MM.1S (cell line): ENCODE measurements around the gene SOAT1.

Experiments
- DNase-seq: peaks from one replicate; pipeline ENCODE4 v3.0.0-alpha.2; 2015
- H2AFZ ChIP-seq: fragments of 300-600 bp; sonication (generic); 2 replicates; pipeline ENCODE4 v1.6.0; 2016; ENCODE audit warnings: antibody characterized with exemption, low read length
- H3F3A ChIP-seq: fragments of 300-600 bp; sonication (generic); 2 replicates; pipeline ENCODE4 v1.6.1; 2016; ENCODE audit warnings: mild to moderate bottlenecking, antibody characterized with exemption, low read length, moderate library complexity, mixed read lengths; ENCODE audit not compliant: insufficient read depth
- H3K27ac ChIP-seq: fragments of 300-600 bp; sonication (generic); 2 replicates; pipeline ENCODE4 v1.5.1; 2016; ENCODE audit warnings: mild to moderate bottlenecking, low read length
- H3K27me3 ChIP-seq: fragments of 300-600 bp; sonication (generic); replicated peaks from 2 replicates; pipeline ENCODE4 v1.6.0; 2016; ENCODE audit warnings: low read length; ENCODE audit not compliant: insufficient read depth
- H3K36me3 ChIP-seq: fragments of 300-600 bp; sonication (generic); replicated peaks from 2 replicates; pipeline ENCODE4 v1.6.1; 2016; ENCODE audit warnings: mild to moderate bottlenecking, low read length, mixed read lengths; ENCODE audit not compliant: insufficient read depth
- H3K4me1 ChIP-seq: fragments of 300-600 bp; sonication (generic); 2 replicates; pipeline ENCODE4 v1.6.1; 2016; ENCODE audit warnings: low read length, mixed read lengths
- H3K4me2 ChIP-seq: fragments of 300-600 bp; sonication (generic); 2 replicates; pipeline ENCODE4 v1.6.0; 2016; ENCODE audit warnings: low read depth, low read length
- H3K4me3 ChIP-seq: fragments of 300-600 bp; sonication (generic); 2 replicates; pipeline ENCODE4 v1.5.1; 2016; ENCODE audit warnings: low read length, mixed read lengths
- H3K79me2 ChIP-seq: fragments of 300-600 bp; sonication (generic); 2 replicates; pipeline ENCODE4 v1.6.1; 2016; ENCODE audit warnings: mixed run types, low read length, mixed read lengths
- H3K9ac ChIP-seq: fragments of 300-600 bp; sonication (generic); 2 replicates; pipeline ENCODE4 v1.6.1; 2016; ENCODE audit warnings: low read length, mixed read lengths
- H3K9me2 ChIP-seq: fragments of 300-600 bp; sonication (generic); replicated peaks from 2 replicates; pipeline ENCODE4 v1.6.1; 2016; ENCODE audit warnings: mild to moderate bottlenecking, low read length, mixed read lengths; ENCODE audit not compliant: insufficient read depth
- H3K9me3 ChIP-seq: fragments of 300-600 bp; sonication (generic); replicated peaks from 2 replicates; pipeline ENCODE4 v1.6.1; 2016; ENCODE audit warnings: mild to moderate bottlenecking, low read length, mixed read lengths; ENCODE audit not compliant: insufficient read depth
- H4K20me1 ChIP-seq: fragments of 300-600 bp; sonication (generic); 2 replicates; pipeline ENCODE4 v1.6.1; 2016; ENCODE audit warnings: mild to moderate bottlenecking, low read length, moderate library complexity, mixed read lengths; ENCODE audit not compliant: insufficient read depth
- EZH2 ChIP-seq: fragments of 300-600 bp; sonication (generic); optimal IDR thresholded peaks from 2 replicates; pipeline ENCODE3; 2017; ENCODE audit warnings: low read depth, mild to moderate bottlenecking, antibody characterized with exemption, low read length, mixed read lengths
- EZH2phosphoT487 ChIP-seq: fragments of 300-600 bp; sonication (generic); IDR thresholded peaks from 2 replicates; pipeline ENCODE4 v1.6.1; 2018; ENCODE audit warnings: antibody characterized with exemption, low read length
- TF ChIP-seq, protein P1 (sequence below): fragments of 300-600 bp; sonication (generic); IDR thresholded peaks from 2 replicates; pipeline ENCODE4 v1.5.1; 2016; ENCODE audit warnings: antibody characterized with exemption, low read length, mixed read lengths

SOAT1 gene

DNA sequence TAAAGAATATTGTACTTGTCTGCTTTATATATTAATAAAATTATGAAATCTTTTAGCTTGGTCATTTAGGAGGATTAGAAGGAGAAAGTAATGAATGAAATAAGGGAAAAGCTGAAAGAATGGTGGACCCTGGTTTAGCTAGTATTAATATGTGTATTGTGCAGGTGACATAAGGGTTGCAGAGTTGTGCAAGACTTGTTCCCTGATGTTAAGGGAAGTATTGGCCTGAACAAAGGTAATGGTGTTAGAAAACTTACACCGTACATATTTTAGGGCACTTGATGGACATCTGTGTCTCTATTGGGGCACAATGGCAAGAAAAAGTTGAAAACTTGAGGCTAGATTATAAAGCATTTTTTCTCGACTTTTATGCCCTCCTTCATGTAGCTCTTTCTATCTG lies 32.2 kb downstream of the SOAT1 start:
- Histone ChIP-seq H3K9me3 (no peaks in the 10 kb centered on the region), H3K9me2 (no peaks in the 10 kb centered on the region), H2AFZ (no peak overlapping the region), H3K4me1 (no peaks in the 10 kb centered on the region), H3F3A (no peaks in the 10 kb centered on the region), H3K4me2 (no peak overlapping the region), H3K27ac (no peak overlapping the region), H3K9ac (no peak overlapping the region), H3K27me3 (no peaks in the 10 kb centered on the region), H3K36me3 (no peaks in the 10 kb centered on the region), H4K20me1 (no peaks in the 10 kb centered on the region), H3K79me2 (peaks cover 15% of the 10 kb centered on the region), H3K4me3 (no peak overlapping the region)
- TF ChIP-seq EZH2phosphoT487 (no peak), EZH2 (no peak)
- TF ChIP-seq, protein P1, sequence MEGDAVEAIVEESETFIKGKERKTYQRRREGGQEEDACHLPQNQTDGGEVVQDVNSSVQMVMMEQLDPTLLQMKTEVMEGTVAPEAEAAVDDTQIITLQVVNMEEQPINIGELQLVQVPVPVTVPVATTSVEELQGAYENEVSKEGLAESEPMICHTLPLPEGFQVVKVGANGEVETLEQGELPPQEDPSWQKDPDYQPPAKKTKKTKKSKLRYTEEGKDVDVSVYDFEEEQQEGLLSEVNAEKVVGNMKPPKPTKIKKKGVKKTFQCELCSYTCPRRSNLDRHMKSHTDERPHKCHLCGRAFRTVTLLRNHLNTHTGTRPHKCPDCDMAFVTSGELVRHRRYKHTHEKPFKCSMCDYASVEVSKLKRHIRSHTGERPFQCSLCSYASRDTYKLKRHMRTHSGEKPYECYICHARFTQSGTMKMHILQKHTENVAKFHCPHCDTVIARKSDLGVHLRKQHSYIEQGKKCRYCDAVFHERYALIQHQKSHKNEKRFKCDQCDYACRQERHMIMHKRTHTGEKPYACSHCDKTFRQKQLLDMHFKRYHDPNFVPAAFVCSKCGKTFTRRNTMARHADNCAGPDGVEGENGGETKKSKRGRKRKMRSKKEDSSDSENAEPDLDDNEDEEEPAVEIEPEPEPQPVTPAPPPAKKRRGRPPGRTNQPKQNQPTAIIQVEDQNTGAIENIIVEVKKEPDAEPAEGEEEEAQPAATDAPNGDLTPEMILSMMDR = no peak
- DNase-seq = no peak

DNA sequence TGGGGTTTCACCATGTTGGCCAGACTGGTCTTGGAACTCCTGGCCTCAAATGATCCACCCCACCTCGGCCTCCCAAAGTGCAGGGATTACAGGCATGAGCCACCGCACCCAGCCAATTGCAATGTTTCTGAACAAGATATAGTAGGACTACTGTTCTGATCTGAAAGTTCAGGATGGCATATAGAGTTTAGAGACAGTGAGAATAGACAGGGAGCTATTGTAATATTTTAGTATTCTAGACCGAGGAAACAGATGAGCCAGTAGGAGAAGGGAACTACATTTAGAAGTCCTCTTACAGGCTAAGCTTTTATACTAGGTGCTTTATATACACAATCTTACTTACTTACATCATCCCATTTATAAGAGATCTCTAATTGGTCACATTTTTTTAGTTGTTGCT lies 33.1 kb downstream of the SOAT1 start:
- no peaks in the 10 kb centered on the region for H3K4me1 ChIP-seq
- no peaks in the 10 kb centered on the region for H3K27me3 ChIP-seq
- DNase-seq = no peak
- H2AFZ ChIP-seq = no peak overlapping the region
- H3K4me2 ChIP-seq = no peak overlapping the region
- H3K4me3 ChIP-seq = no peak overlapping the region
- H3K9ac ChIP-seq = no peak overlapping the region
- H3F3A ChIP-seq = no peaks in the 10 kb centered on the region
- no peaks in the 10 kb centered on the region for H3K9me2 ChIP-seq
- no peak for TF ChIP-seq EZH2
- TF ChIP-seq, protein P1 = no peak
- no peak for TF ChIP-seq EZH2phosphoT487
- no peak overlapping the region for H3K27ac ChIP-seq
- H3K9me3 ChIP-seq = no peaks in the 10 kb centered on the region
- no peaks in the 10 kb centered on the region for H4K20me1 ChIP-seq
- H3K79me2 ChIP-seq = peaks cover 8% of the 10 kb centered on the region
- no peaks in the 10 kb centered on the region for H3K36me3 ChIP-seq

DNA sequence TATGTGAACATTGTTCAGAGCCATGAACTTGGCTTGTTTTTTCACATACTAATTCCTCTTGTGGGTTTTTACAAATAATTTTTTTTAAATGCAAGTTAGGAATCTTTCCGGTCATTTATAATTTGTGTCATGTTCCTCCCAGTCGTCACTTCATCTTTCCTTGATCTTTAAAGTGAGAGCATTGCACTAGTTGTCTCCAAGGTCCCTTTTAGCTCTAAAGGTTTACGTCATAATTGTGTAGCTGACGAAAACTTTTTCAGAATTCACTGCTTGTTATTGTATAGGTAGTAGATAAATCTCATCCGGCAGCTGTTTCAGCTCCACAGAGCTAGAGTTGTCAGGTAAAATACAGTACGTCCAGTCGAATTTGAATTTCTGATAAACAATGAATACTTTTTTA lies 33.6 kb downstream of the SOAT1 start:
- Histone ChIP-seq H3K9me2 (no peaks in the 10 kb centered on the region), H3K27me3 (no peaks in the 10 kb centered on the region), H3K27ac (no peak overlapping the region), H3K4me1 (no peaks in the 10 kb centered on the region), H3K9ac (no peak overlapping the region), H2AFZ (no peak overlapping the region), H4K20me1 (no peaks in the 10 kb centered on the region), H3K4me2 (no peak overlapping the region), H3K4me3 (no peak overlapping the region), H3K9me3 (no peaks in the 10 kb centered on the region), H3K36me3 (no peaks in the 10 kb centered on the region), H3K79me2 (peaks cover 6% of the 10 kb centered on the region), H3F3A (no peaks in the 10 kb centered on the region)
- TF ChIP-seq EZH2phosphoT487 (no peak), EZH2 (no peak)
- TF ChIP-seq, protein P1 = no peak
- no peak for DNase-seq
